Mesenchymal stem cell (in vitro differentiated cells and primary cell): ENCODE data around the gene PP2D1.

ENCODE experiments used
- DNase-seq: peaks from one replicate; pipeline ENCODE4 v3.0.0-alpha.2; 2013
- H2AFZ ChIP-seq: one replicate; pipeline ENCODE4 v1.6.1; 2013; ENCODE audit warnings: low read depth, mild to moderate bottlenecking, control low read depth, inconsistent platforms, low read length, moderate library complexity
- H2AK5ac ChIP-seq: 2 replicates; pipeline ENCODE4 v1.6.1; 2013; ENCODE audit warnings: low read length, moderate library complexity, mild to moderate bottlenecking, inconsistent platforms; ENCODE audit not compliant: severe bottlenecking
- H2BK120ac ChIP-seq: one replicate; pipeline ENCODE4 v1.6.1; 2013; ENCODE audit warnings: low read depth, mild to moderate bottlenecking, inconsistent platforms, low read length, moderate library complexity
- H2BK12ac ChIP-seq, 2 experiments: one replicate each; pipeline ENCODE4 v1.6.1; 2013; ENCODE audit warnings: inconsistent platforms in 2 of 2, low read length in 2 of 2, mild to moderate bottlenecking in 2 of 2, moderate library complexity in 2 of 2, control low read depth in 1 of 2
- H2BK15ac ChIP-seq: one replicate; pipeline ENCODE4 v1.6.1; 2013; ENCODE audit warnings: mild to moderate bottlenecking, low read depth, inconsistent platforms; ENCODE audit not compliant: poor library complexity, severe bottlenecking
- H2BK5ac ChIP-seq: 2 replicates; pipeline ENCODE4 v1.6.1; 2013; ENCODE audit warnings: low read depth, mild to moderate bottlenecking, low read length, control low read depth, inconsistent platforms; ENCODE audit not compliant: poor library complexity, severe bottlenecking
- H3K14ac ChIP-seq, 2 experiments: one replicate each; pipeline ENCODE4 v1.6.1; 2013; ENCODE audit warnings: inconsistent platforms in 2 of 2, low read length in 2 of 2, control low read depth in 1 of 2, mild to moderate bottlenecking in 1 of 2, moderate library complexity in 1 of 2
- H3K18ac ChIP-seq, 2 experiments: one replicate each; pipeline ENCODE4 v1.6.1; 2013; ENCODE audit warnings: inconsistent platforms in 2 of 2, low read length in 2 of 2, control low read depth in 1 of 2, low read depth in 1 of 2, mild to moderate bottlenecking in 1 of 2
- H3K23ac ChIP-seq, 2 experiments: one replicate each; pipeline ENCODE4 v1.6.1; 2013; ENCODE audit warnings: inconsistent platforms in 2 of 2, low read length in 2 of 2, mild to moderate bottlenecking in 2 of 2, moderate library complexity in 2 of 2, control low read depth in 1 of 2
- H3K27ac ChIP-seq: 2 replicates; pipeline ENCODE4 v1.5.1; 2013; ENCODE audit warnings: mild to moderate bottlenecking, moderate library complexity, low read length, control low read depth, inconsistent platforms; ENCODE audit not compliant: poor library complexity, severe bottlenecking
- H3K27me3 ChIP-seq, 2 experiments: 2 replicates each; pipeline versions ENCODE4 v1.6.1 to v1.7.0; 2013; ENCODE audit warnings: low read length in 2 of 2, mild to moderate bottlenecking in 2 of 2, moderate library complexity in 2 of 2, control low read depth in 1 of 2, inconsistent platforms in 1 of 2; ENCODE audit not compliant: control insufficient read depth in 1 of 2, insufficient read depth in 1 of 2
- H3K36me3 ChIP-seq, 2 experiments: 2 replicates each; pipeline versions ENCODE4 v1.6.1 to v1.7.0; 2013; ENCODE audit warnings: low read length in 2 of 2, control low read depth in 1 of 2, inconsistent platforms in 1 of 2, low read depth in 1 of 2, mild to moderate bottlenecking in 1 of 2; ENCODE audit not compliant: insufficient read depth in 2 of 2, control insufficient read depth in 1 of 2
- H3K4ac ChIP-seq, 2 experiments: one replicate each; pipeline ENCODE4 v1.6.1; 2013; ENCODE audit warnings: inconsistent platforms in 2 of 2, low read length in 2 of 2, mild to moderate bottlenecking in 2 of 2, moderate library complexity in 2 of 2, control low read depth in 1 of 2, low read depth in 1 of 2
- H3K4me1 ChIP-seq: 2 replicates; pipeline ENCODE4 v1.6.1; 2013; ENCODE audit warnings: low read depth, low read length, control low read depth; ENCODE audit not compliant: control insufficient read depth, insufficient read depth
- H3K4me2 ChIP-seq: 2 replicates; pipeline ENCODE4 v1.6.1; 2013; ENCODE audit warnings: low read length, mild to moderate bottlenecking, inconsistent platforms; ENCODE audit not compliant: poor library complexity, severe bottlenecking
- H3K4me3 ChIP-seq, 2 experiments: 2 replicates each; pipeline versions ENCODE4 v1.5.1 to v1.7.0; 2013; ENCODE audit warnings: low read length in 2 of 2, mild to moderate bottlenecking in 2 of 2, control low read depth in 1 of 2, low read depth in 1 of 2; ENCODE audit not compliant: insufficient read depth in 1 of 2
- H3K79me1 ChIP-seq: replicated peaks from 2 replicates; pipeline ENCODE4 v1.6.1; 2013; ENCODE audit warnings: mild to moderate bottlenecking, control low read depth, low read length, inconsistent platforms; ENCODE audit not compliant: poor library complexity, severe bottlenecking
- H3K9ac ChIP-seq: 2 replicates; pipeline ENCODE4 v1.7.0; 2013; ENCODE audit warnings: mild to moderate bottlenecking, low read length, moderate library complexity
- H3K9me3 ChIP-seq: 2 replicates; pipeline ENCODE4 v1.7.0; 2013; ENCODE audit warnings: mild to moderate bottlenecking, low read length; ENCODE audit not compliant: control insufficient read depth
- H4K8ac ChIP-seq: one replicate; pipeline ENCODE4 v1.6.1; 2013; ENCODE audit warnings: inconsistent platforms, mild to moderate bottlenecking, low read length, moderate library complexity
- H4K91ac ChIP-seq: one replicate; pipeline ENCODE4 v1.6.1; 2013; ENCODE audit warnings: mild to moderate bottlenecking, low read length, inconsistent platforms
- WGBS: methylation state at CpG from one replicate; pipeline ENCODE4 v1.1.7; 2013; ENCODE audit warnings: mixed read lengths; 5-methylcytosine and 5-hydroxymethylcytosine counted together

Gene PP2D1

DNA sequence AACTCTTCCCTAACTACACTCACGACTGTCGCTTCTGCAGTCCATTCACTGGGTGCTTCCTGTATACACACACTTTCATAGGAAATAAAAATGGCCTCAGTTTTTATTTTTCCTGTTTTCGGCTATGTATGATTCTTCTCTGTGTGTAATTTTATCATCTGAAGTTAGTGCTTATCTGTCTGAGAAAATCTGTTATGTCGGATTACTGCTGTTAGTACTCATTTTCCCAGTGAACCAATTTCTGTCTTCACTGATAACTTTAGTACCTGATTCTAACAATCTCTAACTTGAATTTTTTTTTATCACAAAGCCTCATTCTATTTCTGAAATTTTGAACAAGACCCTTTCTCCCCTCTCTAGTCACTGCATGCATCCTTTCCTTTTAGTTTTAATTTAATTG, 44.3 kb downstream of the PP2D1 start:
- Histone ChIP-seq H3K4me3 (no peak overlapping the region), H3K23ac (no peak overlapping the region), H4K91ac (no peak overlapping the region), H3K14ac (no peak overlapping the region), H3K4me1 (no peaks in the 10 kb centered on the region), H2BK15ac (no peak overlapping the region), H3K4ac (no peak overlapping the region), H4K8ac (no peak overlapping the region), H2AFZ (no peak overlapping the region), H2BK12ac (no peak overlapping the region), H3K9ac (no peak overlapping the region), H3K36me3 (peaks cover 16 to 24% of the 10 kb centered on the region in 2 experiments), H3K27me3 (no peaks in the 10 kb centered on the region), H3K9me3 (no peaks in the 10 kb centered on the region), H2BK5ac (no peak overlapping the region), H3K18ac (no peak overlapping the region), H2AK5ac (no peak overlapping the region), H3K4me2 (no peak overlapping the region), H3K27ac (no peak overlapping the region), H3K79me1 (no peaks in the 10 kb centered on the region), H2BK120ac (no peak overlapping the region)
- no peak for DNase-seq
- 91% methylated on average over 3 of the region's 4 CpGs for WGBS

- Histone ChIP-seq H4K91ac (no peak overlapping the region), H3K4me2 (no peak overlapping the region), H3K79me1 (no peaks in the 10 kb centered on the region), H3K27ac (no peak overlapping the region), H3K18ac (no peak overlapping the region), H2BK15ac (no peak overlapping the region), H2AK5ac (no peak overlapping the region), H3K4me1 (no peaks in the 10 kb centered on the region), H2BK12ac (no peak overlapping the region), H2BK120ac (no peak overlapping the region), H3K4me3 (no peak overlapping the region), H3K9me3 (no peaks in the 10 kb centered on the region), H2BK5ac (no peak overlapping the region), H3K9ac (no peak overlapping the region), H3K27me3 (no peaks in the 10 kb centered on the region), H3K4ac (no peak overlapping the region), H3K36me3 (peaks cover 18 to 25% of the 10 kb centered on the region in 2 experiments), H3K14ac (no peak overlapping the region), H2AFZ (no peak overlapping the region), H3K23ac (no peak overlapping the region), H4K8ac (no peak overlapping the region)
- no peak for DNase-seq
- WGBS, result 92% methylated on average over 6 of the region's 6 CpGs
Observed at GRCh38 chr3:19967208-19967607, 44.9 kb downstream of the PP2D1 start.

DNA sequence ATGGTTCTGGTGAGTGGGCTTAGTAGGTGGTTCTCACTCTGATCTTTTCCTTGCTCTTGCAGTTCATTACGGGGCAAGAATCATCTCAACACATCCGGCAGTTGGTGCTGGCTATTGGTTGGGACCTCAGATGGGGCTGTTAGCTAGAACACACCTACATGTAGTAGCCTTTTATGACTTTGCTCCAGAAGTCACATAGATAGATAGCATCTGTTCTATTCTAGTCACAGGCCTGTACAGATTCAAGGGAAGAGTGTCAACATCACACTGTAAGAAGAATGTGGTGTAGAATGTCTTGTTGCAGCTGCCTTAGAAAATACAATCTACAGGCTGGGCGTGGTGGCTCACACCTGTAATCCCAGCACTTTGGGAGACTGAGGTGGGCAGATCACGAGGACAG, 50.1 kb downstream of the PP2D1 start:
- Histone ChIP-seq H2AFZ (no peak overlapping the region), H2AK5ac (no peak overlapping the region), H3K27ac (no peak overlapping the region), H4K91ac (no peak overlapping the region), H2BK120ac (no peak overlapping the region), H4K8ac (no peak overlapping the region), H3K9ac (no peak overlapping the region), H3K4me3 (no peak overlapping the region), H3K79me1 (peaks cover 2% of the 10 kb centered on the region), H3K18ac (no peak overlapping the region), H2BK15ac (no peak overlapping the region), H3K4me1 (peaks cover 3% of the 10 kb centered on the region), H3K27me3 (no peaks in the 10 kb centered on the region), H3K4ac (no peak overlapping the region), H3K23ac (no peak overlapping the region), H2BK5ac (no peak overlapping the region), H3K14ac (no peak overlapping the region), H3K4me2 (no peak overlapping the region), H3K9me3 (no peaks in the 10 kb centered on the region), H2BK12ac (no peak overlapping the region), H3K36me3 (peaks cover 26 to 33% of the 10 kb centered on the region in 2 experiments)
- DNase-seq, result no peak
- 98% methylated on average over 4 of the region's 4 CpGs for WGBS

- no peak overlapping the region for H3K4ac ChIP-seq
- no peak overlapping the region for H4K91ac ChIP-seq
- H3K27me3 ChIP-seq, result no peaks in the 10 kb centered on the region
- no peak overlapping the region for H3K4me3 ChIP-seq
- H2BK15ac ChIP-seq, result no peak overlapping the region
- H2AFZ ChIP-seq, result no peak overlapping the region
- no peak overlapping the region for H3K18ac ChIP-seq
- WGBS, result 92% methylated on average over 2 of the region's 4 CpGs
- no peak overlapping the region for H3K14ac ChIP-seq
- H3K4me1 ChIP-seq, result peaks cover 3% of the 10 kb centered on the region
- H3K27ac ChIP-seq, result no peak overlapping the region
- H2BK120ac ChIP-seq, result no peak overlapping the region
- H3K79me1 ChIP-seq, result peaks cover 2% of the 10 kb centered on the region
- DNase-seq, result no peak
- H3K4me2 ChIP-seq, result no peak overlapping the region
- no peak overlapping the region for H3K9ac ChIP-seq
- no peak overlapping the region for H2BK12ac ChIP-seq
- H3K36me3 ChIP-seq, result peaks cover 26 to 36% of the 10 kb centered on the region in 2 experiments
- no peak overlapping the region for H3K23ac ChIP-seq
- no peak overlapping the region for H2AK5ac ChIP-seq
- H3K9me3 ChIP-seq, result no peaks in the 10 kb centered on the region
- no peak overlapping the region for H2BK5ac ChIP-seq
- H4K8ac ChIP-seq, result no peak overlapping the region
Observed at GRCh38 chr3:19960696-19961095, 51.4 kb downstream of the PP2D1 start.
